ENCODE measurements around the gene PNMA6A.
"Not testable (repeated sequence)": the region's sequence is repeated elsewhere in the genome, so short reads cannot be mapped to it uniquely, and the experiment has no call there.

Gene PNMA6A

GRCh38 chrX:153071909-153072583, at the start of gene PNMA6A:
Gene PNMA6A, plus strand, starts transcription at chrX:153072454. Its CDS starts 609 bp downstream, at chrX:153073063.
- DNase-seq; H3K36me3 ChIP-seq (replicated peaks); in situ Hi-C loops (cut with HindIII; ENCODE audit: low pct_ligation_motif_present, low sequenced_read_pairs); H3K27ac ChIP-seq; H3K4me3 ChIP-seq (ENCODE audit: low read depth, low read length); H3K27me3 ChIP-seq (replicated peaks): not testable (repeated sequence)

DNA sequence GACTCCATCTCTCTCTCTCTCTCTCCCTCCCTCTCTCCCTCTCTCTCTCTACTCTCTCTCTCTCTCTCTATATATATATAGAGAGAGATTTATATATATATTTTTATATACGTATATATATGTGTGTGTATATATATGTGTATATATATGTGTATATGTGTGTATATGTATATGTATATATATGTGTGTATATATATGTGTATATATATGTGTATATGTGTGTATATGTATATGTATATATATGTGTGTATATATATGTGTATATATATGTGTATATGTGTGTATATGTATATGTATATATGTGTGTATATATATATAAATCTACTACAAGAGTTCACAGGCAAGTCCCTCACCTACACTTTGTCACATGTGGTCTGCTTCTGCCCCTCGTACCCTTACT, 45.8 kb upstream of the PNMA6A start:
- H3K36me3 ChIP-seq (replicated peaks); in situ Hi-C loops (cut with HindIII; ENCODE audit: low pct_ligation_motif_present, low sequenced_read_pairs); H3K27ac ChIP-seq; DNase-seq; H3K4me3 ChIP-seq (ENCODE audit: low read depth, low read length); H3K27me3 ChIP-seq (replicated peaks): not testable (repeated sequence)

GRCh38 chrX:153028487-153028886, 43.8 kb upstream of the PNMA6A start:
- in situ Hi-C loops (cut with HindIII; ENCODE audit: low pct_ligation_motif_present, low sequenced_read_pairs); H3K27ac ChIP-seq; DNase-seq; H3K4me3 ChIP-seq (ENCODE audit: low read depth, low read length); H3K27me3 ChIP-seq (replicated peaks); H3K36me3 ChIP-seq (replicated peaks): not testable (repeated sequence)

GRCh38 chrX:153029162-153029561, 43.1 kb upstream of the PNMA6A start:
- TF ChIP-seq, protein P1, sequence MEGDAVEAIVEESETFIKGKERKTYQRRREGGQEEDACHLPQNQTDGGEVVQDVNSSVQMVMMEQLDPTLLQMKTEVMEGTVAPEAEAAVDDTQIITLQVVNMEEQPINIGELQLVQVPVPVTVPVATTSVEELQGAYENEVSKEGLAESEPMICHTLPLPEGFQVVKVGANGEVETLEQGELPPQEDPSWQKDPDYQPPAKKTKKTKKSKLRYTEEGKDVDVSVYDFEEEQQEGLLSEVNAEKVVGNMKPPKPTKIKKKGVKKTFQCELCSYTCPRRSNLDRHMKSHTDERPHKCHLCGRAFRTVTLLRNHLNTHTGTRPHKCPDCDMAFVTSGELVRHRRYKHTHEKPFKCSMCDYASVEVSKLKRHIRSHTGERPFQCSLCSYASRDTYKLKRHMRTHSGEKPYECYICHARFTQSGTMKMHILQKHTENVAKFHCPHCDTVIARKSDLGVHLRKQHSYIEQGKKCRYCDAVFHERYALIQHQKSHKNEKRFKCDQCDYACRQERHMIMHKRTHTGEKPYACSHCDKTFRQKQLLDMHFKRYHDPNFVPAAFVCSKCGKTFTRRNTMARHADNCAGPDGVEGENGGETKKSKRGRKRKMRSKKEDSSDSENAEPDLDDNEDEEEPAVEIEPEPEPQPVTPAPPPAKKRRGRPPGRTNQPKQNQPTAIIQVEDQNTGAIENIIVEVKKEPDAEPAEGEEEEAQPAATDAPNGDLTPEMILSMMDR (IDR thresholded peaks at IDR 0.05; ENCODE audit: low read depth, low read length, missing control alignments): no peak
- in situ Hi-C loops (cut with HindIII; ENCODE audit: low pct_ligation_motif_present, low sequenced_read_pairs): no loop called here
- H3K27me3 ChIP-seq (replicated peaks): no peaks in the 10 kb centered on the region
- H3K4me3 ChIP-seq (ENCODE audit: low read depth, low read length): no peak overlapping the region
- DNase-seq: no peak
- H3K36me3 ChIP-seq (replicated peaks): no peaks in the 10 kb centered on the region
- H3K27ac ChIP-seq: no peak overlapping the region

- TF ChIP-seq, protein P1 (IDR thresholded peaks at IDR 0.05; ENCODE audit: low read depth, low read length, missing control alignments): no peak
- Histone ChIP-seq H3K27ac (no peak overlapping the region), H3K36me3 (replicated peaks) (no peaks in the 10 kb centered on the region), H3K27me3 (replicated peaks) (no peaks in the 10 kb centered on the region), H3K4me3 (ENCODE audit: low read depth, low read length) (no peak overlapping the region)
- no peak for DNase-seq
- in situ Hi-C loops (cut with HindIII; ENCODE audit: low pct_ligation_motif_present, low sequenced_read_pairs): no loop called here
These were observed 42.4 kb upstream of the PNMA6A start for GRCh38 chrX:153029875-153030274.

GRCh38 chrX:153030801-153031200, 41.5 kb upstream of the PNMA6A start:
- Histone ChIP-seq H3K4me3 (ENCODE audit: low read depth, low read length) (no peak overlapping the region), H3K27me3 (replicated peaks) (no peaks in the 10 kb centered on the region), H3K27ac (no peak overlapping the region), H3K36me3 (replicated peaks) (no peaks in the 10 kb centered on the region)
- DNase-seq: no peak
- TF ChIP-seq, protein P1 (IDR thresholded peaks at IDR 0.05; ENCODE audit: low read depth, low read length, missing control alignments): no peak
- in situ Hi-C loops (cut with HindIII; ENCODE audit: low pct_ligation_motif_present, low sequenced_read_pairs): no loop called here

GRCh38 chrX:153032397-153033118, 39.7 kb upstream of the PNMA6A start:
- TF ChIP-seq, protein P1 (IDR thresholded peaks at IDR 0.05; ENCODE audit: low read depth, low read length, missing control alignments): peak; percentile 78
- no peaks in the 10 kb centered on the region for H3K36me3 ChIP-seq (replicated peaks)
- H3K27ac ChIP-seq: no peak overlapping the region
- H3K4me3 ChIP-seq (ENCODE audit: low read depth, low read length): peak overlapping the region; percentile 36
- in situ Hi-C loops (cut with HindIII; ENCODE audit: low pct_ligation_motif_present, low sequenced_read_pairs): no loop called here
- DNase-seq: peak; percentile 25
- no peaks in the 10 kb centered on the region for H3K27me3 ChIP-seq (replicated peaks)
